ENCODE measurements around the gene TRMT44. TPM values are rescaled to one million over a fixed set of nuclear protein-coding genes. Genes with fewer than 3 reads are reported as not detected.

Gene TRMT44
- total and polyA plus RNA-seq, 2 of the 13 experiments (the other 11 are each of a cell fraction or from before 2014, with no cell fraction given) = 5.8 to 8.6 TPM

DNA sequence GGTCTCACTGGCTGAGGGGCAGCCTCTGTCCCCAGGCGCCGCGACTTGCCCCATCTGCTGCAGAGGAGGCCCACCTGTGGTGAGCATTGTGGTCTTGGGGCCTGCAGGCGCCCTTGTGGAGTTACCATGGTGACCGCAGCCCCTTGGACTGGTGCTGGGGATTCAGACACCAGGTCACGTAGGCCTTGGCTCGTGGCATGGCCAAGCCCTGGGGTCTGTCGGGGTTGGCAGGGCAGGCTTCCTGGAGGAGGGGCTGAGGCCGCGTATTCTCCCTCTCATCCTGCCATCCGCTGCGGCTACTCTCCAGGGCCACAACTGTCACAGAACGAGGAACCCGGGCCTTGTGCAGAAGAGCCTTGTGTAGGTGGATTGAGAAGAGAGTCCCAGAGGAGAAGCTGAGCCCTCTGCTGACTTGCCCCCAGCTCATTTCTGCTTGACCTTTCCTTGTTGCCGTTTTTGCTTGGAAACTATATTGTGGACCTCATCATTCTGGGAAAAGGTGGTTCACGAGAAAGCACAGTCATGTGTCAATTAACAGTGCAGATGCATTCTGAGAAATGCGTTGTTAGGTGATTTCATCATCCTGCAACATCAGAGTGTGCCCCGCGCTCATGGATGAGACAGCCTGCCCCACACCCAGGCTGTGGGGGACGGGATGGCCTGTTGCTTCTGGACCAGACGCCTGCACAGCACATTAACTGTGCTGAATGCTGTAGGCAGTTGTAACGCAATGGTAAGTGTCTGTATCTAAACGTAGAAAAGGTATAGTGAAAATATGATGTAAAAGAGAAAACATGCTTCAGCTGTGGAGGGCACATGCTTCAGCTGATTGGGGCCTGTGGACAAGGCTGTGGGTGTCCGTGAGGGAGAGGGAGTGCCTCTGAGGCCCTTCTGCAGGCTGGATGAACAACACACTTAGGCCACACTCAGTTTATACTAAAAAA, 38.5 kb downstream of the TRMT44 start:
- no peaks in the 10 kb centered on the region for H3K9me3 ChIP-seq (ENCODE audit: low read length)
- in situ Hi-C loops (cut with HindIII; ENCODE audit: extremely low pct_ligation_motif_present, low pct_unique_long_range_greater_than_20kb) = loop anchor here (10.0 kb wide), 1 partner anchor 66 kb away; no protein-coding TSS in a partner anchor
- WGBS (ENCODE audit: low lambda C conversion rate) = 78% methylated on average over 10 of the region's 24 CpGs
- intact Hi-C loops (cut with micrococcal nuclease; ENCODE audit: unreplicated experiment) = no loop called here
- H4K20me1 ChIP-seq (ENCODE audit: insufficient read depth, low read length) = no peaks in the 10 kb centered on the region
- peaks cover 0 to 5% of the 10 kb centered on the region in 2 experiments; a peak in 2 of 5 replicates for H3K36me3 ChIP-seq (replicated peaks in 1 of 2; ENCODE audit: control insufficient read depth in 1 of 2, insufficient read depth in 2 of 2, low read length in 2 of 2)
- peak; percentile 12; the same call in 1 of the 2 replicates for TF ChIP-seq CEBPB (IDR thresholded peaks at IDR 0.05; ENCODE audit: borderline replicate concordance, low read depth, low read length)
- no peak for TF ChIP-seq ZNF550 (CRISPR knock-in tag; IDR thresholded peaks at IDR 0.05; ENCODE audit: borderline replicate concordance)
- TF ChIP-seq DNMT1 (CRISPR knock-in tag; IDR thresholded peaks at IDR 0.05) = no peak
- TF ChIP-seq POLR2G (IDR thresholded peaks at IDR 0.05; ENCODE audit: low read depth, low read length) = 0 out of 2 replicates have a peak, but pooled peaks have one; percentile 19
- TF ChIP-seq, protein P1, sequence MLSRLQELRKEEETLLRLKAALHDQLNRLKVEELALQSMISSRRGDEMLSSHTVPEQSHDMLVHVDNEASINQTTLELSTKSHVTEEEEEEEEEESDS (CRISPR knock-in tag; IDR thresholded peaks at IDR 0.05; ENCODE audit: borderline replicate concordance) = no peak
- no peak for TF ChIP-seq TOE1 (CRISPR knock-in tag; IDR thresholded peaks at IDR 0.05)
- TF ChIP-seq AGO2 (optimal IDR thresholded peaks at IDR 0.05; ENCODE audit: low read depth, low read length) = peak; percentile 51
- BruUV-seq (replicated peaks) = no TSS peak
- no peak overlapping the region for H3K4me3 ChIP-seq (replicated peaks in 1 of 3; ENCODE audit: insufficient read depth in 1 of 3, low read depth in 2 of 3, low read length in 3 of 3)
- no peaks in the 10 kb centered on the region for H3K4me1 ChIP-seq (ENCODE audit: insufficient read depth, low read length)
- FAIRE-seq (no peak), DNase-seq (ENCODE audit: low spot score) (no peak), ATAC-seq (no peak)
- H2AFZ ChIP-seq (ENCODE audit: low read length) = no peak overlapping the region
- CTCF ChIA-PET (ENCODE audit: low intra/inter-chr PET ratio, low total read pairs) = no interaction called here
- H3K9ac ChIP-seq (ENCODE audit: insufficient read depth, low read depth, low read length) = no peak overlapping the region
- no peak overlapping the region for H3K27ac ChIP-seq (ENCODE audit: extremely low read length, insufficient read depth, low read length)
- POLR2A ChIA-PET = no interaction called here
- no peaks in the 10 kb centered on the region for H3K79me2 ChIP-seq (ENCODE audit: insufficient read depth, low read length)
- H3K27me3 ChIP-seq (ENCODE audit: control insufficient read depth in 1 of 2, insufficient read depth in 2 of 2, low read length in 2 of 2) = no peaks in the 10 kb centered on the region
- no peak overlapping the region for H3K4me2 ChIP-seq (ENCODE audit: low read depth, low read length)
